Adrenal gland (tissue), 5 donors: ENCODE data around the gene PGBD5.

Experiments
- POLR2A ChIP-seq, 2 donors: fragments of 450-650 bp; IDR thresholded peaks; one replicate each; pipeline ENCODE4 v1.6.1; 2017; ENCODE audit warnings: antibody characterized with exemption in 2 of 2, mild to moderate bottlenecking in 2 of 2, moderate library complexity in 1 of 2
- TF ChIP-seq, protein P1 (sequence below), 6 experiments: fragments of 450-650 bp in 4 of 6; fragments of 200-600 bp in 2 of 6; sonication (generic) in 1 of 6; IDR thresholded peaks; 1 replicate in 5 of 6; 2 replicates in 1 of 6; pipeline versions ENCODE4 v1.5.1 to v1.8.0; 2016 to 2021; ENCODE audit warnings: antibody characterized with exemption in 6 of 6, mild to moderate bottlenecking in 2 of 6, moderate library complexity in 1 of 6
- donor health status: DM: no; HTN: no; CAD: no.

- TF ChIP-seq, protein P1, sequence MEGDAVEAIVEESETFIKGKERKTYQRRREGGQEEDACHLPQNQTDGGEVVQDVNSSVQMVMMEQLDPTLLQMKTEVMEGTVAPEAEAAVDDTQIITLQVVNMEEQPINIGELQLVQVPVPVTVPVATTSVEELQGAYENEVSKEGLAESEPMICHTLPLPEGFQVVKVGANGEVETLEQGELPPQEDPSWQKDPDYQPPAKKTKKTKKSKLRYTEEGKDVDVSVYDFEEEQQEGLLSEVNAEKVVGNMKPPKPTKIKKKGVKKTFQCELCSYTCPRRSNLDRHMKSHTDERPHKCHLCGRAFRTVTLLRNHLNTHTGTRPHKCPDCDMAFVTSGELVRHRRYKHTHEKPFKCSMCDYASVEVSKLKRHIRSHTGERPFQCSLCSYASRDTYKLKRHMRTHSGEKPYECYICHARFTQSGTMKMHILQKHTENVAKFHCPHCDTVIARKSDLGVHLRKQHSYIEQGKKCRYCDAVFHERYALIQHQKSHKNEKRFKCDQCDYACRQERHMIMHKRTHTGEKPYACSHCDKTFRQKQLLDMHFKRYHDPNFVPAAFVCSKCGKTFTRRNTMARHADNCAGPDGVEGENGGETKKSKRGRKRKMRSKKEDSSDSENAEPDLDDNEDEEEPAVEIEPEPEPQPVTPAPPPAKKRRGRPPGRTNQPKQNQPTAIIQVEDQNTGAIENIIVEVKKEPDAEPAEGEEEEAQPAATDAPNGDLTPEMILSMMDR (IDR thresholded peaks at IDR 0.05): no peak
- no peak for TF ChIP-seq POLR2A (IDR thresholded peaks at IDR 0.05)
Observed at GRCh38 chr1:230384380-230385157, 41.6 kb downstream of the PGBD5 start.
